WERI-Rb-1 (cell line): ENCODE measurements around the gene NCOR2.

Experiments
- DNase-seq: peaks from one replicate; pipeline ENCODE4 v3.0.0-alpha.2; 2020
- H3K27ac ChIP-seq: fragments of 250-450 bp; sonication (Bioruptor Pico); 2 replicates; pipeline ENCODE4 v1.5.1; 2020; ENCODE audit warnings: mild to moderate bottlenecking, moderate library complexity
- H3K27me3 ChIP-seq: fragments of 250-450 bp; sonication (Bioruptor Pico); 2 replicates; pipeline ENCODE4 v1.5.1; 2021; ENCODE audit warnings: mild to moderate bottlenecking, low read depth, moderate library complexity; ENCODE audit not compliant: insufficient read depth, severe bottlenecking
- H3K36me3 ChIP-seq: fragments of 250-450 bp; sonication (Bioruptor Pico); 2 replicates; pipeline ENCODE4 v1.5.1; 2020; ENCODE audit warnings: mild to moderate bottlenecking, moderate library complexity
- H3K4me3 ChIP-seq: 2 replicates; pipeline ENCODE4 v1.5.1; 2011; ENCODE audit warnings: low read depth, mild to moderate bottlenecking, control low read depth, low read length
- H3K9me3 ChIP-seq: fragments of 250-450 bp; sonication (Bioruptor Pico); 2 replicates; pipeline ENCODE4 v1.5.1; 2021; ENCODE audit warnings: mild to moderate bottlenecking, moderate library complexity; ENCODE audit not compliant: severe bottlenecking
- CTCF ChIP-seq: IDR thresholded peaks from 2 replicates; pipeline ENCODE4 v1.5.1; 2011; ENCODE audit warnings: low read depth, mild to moderate bottlenecking, control low read depth, inconsistent platforms, low read length

The NCOR2 gene

GRCh38 chr12:124577374-124577773, 10.0 kb upstream of the NCOR2 start:
- peaks cover 15% of the 10 kb centered on the region for H3K9me3 ChIP-seq
- no peak for DNase-seq
- H3K36me3 ChIP-seq, result no peaks in the 10 kb centered on the region
- H3K27ac ChIP-seq, result no peak overlapping the region
- TF ChIP-seq CTCF, result no peak
- no peak overlapping the region for H3K4me3 ChIP-seq
- no peaks in the 10 kb centered on the region for H3K27me3 ChIP-seq

GRCh38 chr12:124576061-124576650, 8.7 kb upstream of the NCOR2 start:
- no peak for DNase-seq
- H3K27ac ChIP-seq, result no peak overlapping the region
- no peak overlapping the region for H3K4me3 ChIP-seq
- H3K27me3 ChIP-seq, result no peaks in the 10 kb centered on the region
- no peaks in the 10 kb centered on the region for H3K36me3 ChIP-seq
- H3K9me3 ChIP-seq, result peaks cover 15% of the 10 kb centered on the region
- no peak for TF ChIP-seq CTCF

GRCh38 chr12:124573839-124574786, 6.7 kb upstream of the NCOR2 start:
- H3K36me3 ChIP-seq, result no peaks in the 10 kb centered on the region
- no peaks in the 10 kb centered on the region for H3K27me3 ChIP-seq
- H3K4me3 ChIP-seq, result no peak overlapping the region
- H3K9me3 ChIP-seq, result peaks cover 7% of the 10 kb centered on the region
- H3K27ac ChIP-seq, result no peak overlapping the region
- TF ChIP-seq CTCF, result no peak
- DNase-seq, result no peak

GRCh38 chr12:124571556-124571955, 4.1 kb upstream of the NCOR2 start:
- no peaks in the 10 kb centered on the region for H3K36me3 ChIP-seq
- no peak overlapping the region for H3K4me3 ChIP-seq
- no peaks in the 10 kb centered on the region for H3K27me3 ChIP-seq
- DNase-seq, result no peak
- no peak for TF ChIP-seq CTCF
- no peak overlapping the region for H3K27ac ChIP-seq
- peaks cover 4% of the 10 kb centered on the region for H3K9me3 ChIP-seq

GRCh38 chr12:124570810-124571209, 3.4 kb upstream of the NCOR2 start:
- no peak overlapping the region for H3K27ac ChIP-seq

More at GRCh38 chr12:124570810-124571209, 3.4 kb upstream of the NCOR2 start:
- H3K4me3 ChIP-seq, result no peak overlapping the region
- no peaks in the 10 kb centered on the region for H3K27me3 ChIP-seq
- H3K36me3 ChIP-seq, result no peaks in the 10 kb centered on the region
- TF ChIP-seq CTCF, result no peak
- H3K9me3 ChIP-seq, result no peaks in the 10 kb centered on the region
- DNase-seq, result no peak
